Epithelial cell of proximal tubule (primary cell): ENCODE measurements around the gene GALNT2. TPM values are rescaled to one million over a fixed set of nuclear protein-coding genes. Genes with fewer than 3 reads are reported as not detected.

Source experiments
- DNase-seq: peaks from one replicate; pipeline ENCODE4 v3.0.0-alpha.2; 2011; ENCODE audit warnings: low read depth
- H3K4me3 ChIP-seq: 2 replicates; pipeline ENCODE4 v1.5.1; 2011; ENCODE audit warnings: low read depth, mild to moderate bottlenecking, low read length
- CTCF ChIP-seq: conservative IDR thresholded peaks from 2 replicates; pipeline ENCODE4 v1.5.1; 2012; ENCODE audit warnings: low read depth, mild to moderate bottlenecking, low read length
- total RNA-seq: library from RNA; depleted of rRNA; stranded (reverse); fragments of >200 nt; gene quantifications from 2 replicates; pipeline ENCODE4 v1.2.3, GENCODE V29; 2015

Gene GALNT2
- total RNA-seq, 1 donor from 2014 or later: 52.1 TPM

- DNase-seq: no peak
- no peak for TF ChIP-seq CTCF
- H3K4me3 ChIP-seq: no peak overlapping the region
These were observed 168.8 kb downstream of the GALNT2 start for GRCh38 chr1:230235876-230236275.

DNA sequence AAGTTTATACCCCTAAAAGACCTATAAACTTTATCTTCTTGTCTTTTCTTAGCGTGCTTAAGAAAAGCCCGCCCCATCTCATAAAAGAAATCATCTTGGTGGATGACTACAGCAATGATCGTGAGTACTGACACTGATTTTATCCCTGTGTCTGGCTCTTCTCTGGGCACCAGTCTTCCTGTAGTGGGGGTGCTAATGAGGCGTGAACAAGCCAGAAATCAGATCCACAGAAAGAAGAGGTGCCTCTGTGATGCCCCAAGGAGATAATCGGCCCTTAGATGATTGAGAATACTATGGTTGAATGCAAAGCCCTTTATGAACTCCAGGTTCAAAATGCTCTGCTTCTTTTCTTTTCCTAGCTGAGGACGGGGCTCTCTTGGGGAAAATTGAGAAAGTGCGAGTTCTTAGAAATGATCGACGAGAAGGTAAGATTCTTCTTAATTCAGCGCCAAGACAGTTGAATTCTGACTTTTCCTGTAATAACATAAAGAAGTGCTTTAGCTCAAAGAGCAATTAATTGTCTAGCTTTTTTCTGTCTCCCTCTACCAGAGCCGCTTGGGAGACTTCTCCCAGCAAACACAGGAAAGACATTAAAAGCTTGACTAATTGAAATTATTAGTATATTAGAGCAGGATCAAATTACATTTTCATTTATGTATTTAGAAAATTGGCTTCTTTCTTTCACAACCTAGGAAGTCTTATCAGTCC is 169.4 kb downstream of the GALNT2 start:
- no peak for TF ChIP-seq CTCF
- no peak overlapping the region for H3K4me3 ChIP-seq
- no peak for DNase-seq

- no peak for TF ChIP-seq CTCF
- no peak overlapping the region for H3K4me3 ChIP-seq
- no peak for DNase-seq
These were observed 170.0 kb downstream of the GALNT2 start for GRCh38 chr1:230237009-230237370.

GRCh38 chr1:230237805-230238204 is 170.8 kb downstream of the GALNT2 start:
- no peak for DNase-seq
- no peak overlapping the region for H3K4me3 ChIP-seq
- TF ChIP-seq CTCF: no peak

- no peak overlapping the region for H3K4me3 ChIP-seq
- no peak for DNase-seq
- no peak for TF ChIP-seq CTCF
These were observed 173.5 kb downstream of the GALNT2 start for GRCh38 chr1:230240446-230241086.

DNA sequence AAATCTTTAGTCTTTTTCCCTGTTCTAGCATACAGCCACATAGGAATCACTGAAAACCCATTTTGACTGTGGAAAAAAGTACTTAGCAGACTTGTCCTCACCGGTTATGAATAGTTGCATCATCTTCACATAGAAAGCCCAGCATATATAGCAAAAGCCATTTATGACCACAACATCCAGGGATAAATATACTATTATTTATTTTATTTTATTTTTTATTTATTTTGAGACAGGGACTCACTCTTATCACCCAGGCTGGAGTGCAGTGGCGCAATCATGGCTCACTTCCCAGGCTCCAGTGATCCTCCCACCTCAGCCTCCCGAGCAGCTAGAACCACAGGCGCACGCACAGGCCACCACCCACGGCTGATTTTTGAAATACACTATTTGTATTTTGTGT is 175.3 kb downstream of the GALNT2 start:
- DNase-seq: no peak
- no peak for TF ChIP-seq CTCF
- H3K4me3 ChIP-seq: no peak overlapping the region

DNA sequence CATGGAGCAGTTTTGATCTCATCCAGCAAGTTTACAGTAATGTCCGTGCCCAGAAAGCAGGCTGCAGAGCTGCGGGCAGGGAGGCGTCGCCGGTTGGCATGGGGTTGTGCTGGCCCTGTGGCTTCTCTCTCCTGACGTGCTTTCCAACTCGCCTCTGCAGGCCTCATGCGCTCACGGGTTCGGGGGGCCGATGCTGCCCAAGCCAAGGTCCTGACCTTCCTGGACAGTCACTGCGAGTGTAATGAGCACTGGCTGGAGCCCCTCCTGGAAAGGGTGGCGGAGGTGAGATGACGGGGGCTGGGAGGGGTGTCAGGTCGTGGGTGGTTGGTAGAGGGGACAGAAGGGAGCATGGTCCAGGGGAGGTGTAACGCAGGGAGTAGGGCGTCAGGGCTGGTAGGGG is 176.1 kb downstream of the GALNT2 start:
- TF ChIP-seq CTCF: no peak
- no peak for DNase-seq

More for the DNA sequence above, 176.1 kb downstream of the GALNT2 start:
- no peak overlapping the region for H3K4me3 ChIP-seq
